ENCODE measurements around the gene TRAF3.

Gene TRAF3

DNA sequence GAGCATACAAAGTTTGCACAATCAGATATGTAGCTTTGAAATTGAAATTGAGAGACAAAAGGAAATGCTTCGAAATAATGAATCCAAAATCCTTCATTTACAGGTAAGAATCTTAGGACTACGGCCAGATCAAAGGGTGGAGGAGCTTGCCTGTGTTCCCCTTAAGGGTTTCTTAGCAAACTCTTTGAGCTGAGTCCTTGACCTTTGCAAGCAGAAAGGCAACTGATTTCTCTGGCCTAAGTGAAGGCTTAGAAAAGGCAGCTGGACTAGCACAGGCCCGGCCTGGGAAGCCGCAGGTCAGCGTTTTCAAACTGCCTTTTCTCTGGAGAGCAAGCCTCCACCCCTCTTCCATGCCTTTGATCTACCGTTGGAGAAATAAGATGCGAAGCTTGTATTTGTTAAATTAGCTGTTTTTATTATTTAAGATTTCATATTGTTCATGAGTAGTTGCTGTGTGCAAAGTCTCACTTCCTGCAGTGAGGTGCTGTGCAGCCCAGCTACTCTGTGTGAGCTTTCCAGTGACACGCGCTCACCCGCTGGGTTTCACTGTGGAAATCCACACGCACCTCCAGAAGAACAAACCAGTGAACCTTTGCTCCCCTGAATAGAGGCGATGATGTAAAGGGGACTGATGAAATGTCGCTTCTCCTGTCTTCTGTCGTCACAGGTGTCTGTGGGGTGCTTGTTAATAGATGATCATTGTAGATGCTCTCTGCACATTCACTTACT is 120.2 kb downstream of the TRAF3 start:
- no peak for DNase-seq
- peaks cover 11% of the 10 kb centered on the region for H3K36me3 ChIP-seq (replicated peaks)
- in situ Hi-C loops (cut with HindIII; ENCODE audit: low pct_ligation_motif_present, low sequenced_read_pairs): no loop called here

DNA sequence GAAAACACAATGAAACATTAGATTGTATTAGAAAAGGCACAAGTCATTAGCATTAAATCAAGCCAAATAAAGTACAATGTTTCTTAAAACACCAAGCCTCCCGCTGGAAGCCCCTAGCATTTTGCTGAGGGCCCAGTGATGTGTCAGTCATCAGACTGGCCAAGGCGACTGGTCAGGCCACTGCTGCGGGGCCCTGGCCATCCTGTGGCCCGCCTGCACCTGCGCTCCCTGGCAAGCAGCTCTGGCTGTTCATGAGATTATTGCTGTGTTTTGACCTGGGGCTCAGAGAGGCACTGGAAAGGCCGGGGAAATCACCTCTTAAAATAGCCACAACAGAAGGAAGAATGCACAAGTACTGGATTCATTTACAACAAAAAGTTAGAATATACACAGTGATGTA is 121.0 kb downstream of the TRAF3 start:
- Histone ChIP-seq H3K4me3 (ENCODE audit: low read depth, low read length) (no peak overlapping the region), H3K27ac (no peak overlapping the region), H3K27me3 (replicated peaks) (no peaks in the 10 kb centered on the region), H3K36me3 (replicated peaks) (peaks cover 11% of the 10 kb centered on the region)
- in situ Hi-C loops (cut with HindIII; ENCODE audit: low pct_ligation_motif_present, low sequenced_read_pairs): no loop called here
- DNase-seq: no peak
- TF ChIP-seq, protein P1, sequence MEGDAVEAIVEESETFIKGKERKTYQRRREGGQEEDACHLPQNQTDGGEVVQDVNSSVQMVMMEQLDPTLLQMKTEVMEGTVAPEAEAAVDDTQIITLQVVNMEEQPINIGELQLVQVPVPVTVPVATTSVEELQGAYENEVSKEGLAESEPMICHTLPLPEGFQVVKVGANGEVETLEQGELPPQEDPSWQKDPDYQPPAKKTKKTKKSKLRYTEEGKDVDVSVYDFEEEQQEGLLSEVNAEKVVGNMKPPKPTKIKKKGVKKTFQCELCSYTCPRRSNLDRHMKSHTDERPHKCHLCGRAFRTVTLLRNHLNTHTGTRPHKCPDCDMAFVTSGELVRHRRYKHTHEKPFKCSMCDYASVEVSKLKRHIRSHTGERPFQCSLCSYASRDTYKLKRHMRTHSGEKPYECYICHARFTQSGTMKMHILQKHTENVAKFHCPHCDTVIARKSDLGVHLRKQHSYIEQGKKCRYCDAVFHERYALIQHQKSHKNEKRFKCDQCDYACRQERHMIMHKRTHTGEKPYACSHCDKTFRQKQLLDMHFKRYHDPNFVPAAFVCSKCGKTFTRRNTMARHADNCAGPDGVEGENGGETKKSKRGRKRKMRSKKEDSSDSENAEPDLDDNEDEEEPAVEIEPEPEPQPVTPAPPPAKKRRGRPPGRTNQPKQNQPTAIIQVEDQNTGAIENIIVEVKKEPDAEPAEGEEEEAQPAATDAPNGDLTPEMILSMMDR (IDR thresholded peaks at IDR 0.05; ENCODE audit: low read depth, low read length, missing control alignments): no peak

More for the DNA sequence above, 120.2 kb downstream of the TRAF3 start:
- TF ChIP-seq, protein P1 (IDR thresholded peaks at IDR 0.05; ENCODE audit: low read depth, low read length, missing control alignments): no peak
- Histone ChIP-seq H3K27ac (no peak overlapping the region), H3K4me3 (ENCODE audit: low read depth, low read length) (no peak overlapping the region), H3K27me3 (replicated peaks) (no peaks in the 10 kb centered on the region)

DNA sequence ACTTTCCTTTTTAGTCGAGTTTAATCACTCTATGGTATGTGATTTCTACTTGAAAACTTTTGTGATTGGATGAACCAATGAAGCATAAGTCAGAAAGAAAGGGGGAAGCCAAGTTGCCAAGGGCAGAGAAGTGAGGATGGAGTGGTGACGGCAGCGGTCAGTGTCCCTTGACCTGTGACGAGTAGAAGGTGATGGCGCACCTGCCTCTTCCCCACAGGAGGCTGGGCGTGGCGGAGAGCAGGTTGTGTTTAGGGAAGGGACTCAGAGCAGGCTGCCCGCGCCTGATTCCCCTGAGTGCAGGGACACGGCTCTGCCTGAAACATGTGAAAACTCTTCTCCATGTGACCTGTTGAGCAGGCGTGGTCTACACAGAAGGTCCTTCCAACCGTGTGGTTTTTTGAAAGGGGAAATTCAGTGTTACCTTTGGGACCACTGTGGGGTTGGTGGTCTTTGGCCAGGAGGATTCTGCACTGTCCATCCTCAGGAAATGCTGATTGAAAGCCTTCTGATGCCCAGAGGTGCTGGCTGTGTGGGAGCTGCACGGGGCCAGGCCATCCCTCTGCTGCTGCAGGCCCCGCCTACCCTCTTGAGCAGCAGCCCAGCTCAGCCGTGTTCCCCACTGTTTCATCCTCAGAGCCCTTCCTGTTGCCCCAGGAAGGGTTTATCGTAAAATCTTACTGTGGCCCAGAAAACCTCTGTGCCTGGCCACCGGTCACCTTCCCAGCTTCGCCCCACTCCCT is 121.7 kb downstream of the TRAF3 start:
- peaks cover 16% of the 10 kb centered on the region for H3K36me3 ChIP-seq (replicated peaks)

DNA sequence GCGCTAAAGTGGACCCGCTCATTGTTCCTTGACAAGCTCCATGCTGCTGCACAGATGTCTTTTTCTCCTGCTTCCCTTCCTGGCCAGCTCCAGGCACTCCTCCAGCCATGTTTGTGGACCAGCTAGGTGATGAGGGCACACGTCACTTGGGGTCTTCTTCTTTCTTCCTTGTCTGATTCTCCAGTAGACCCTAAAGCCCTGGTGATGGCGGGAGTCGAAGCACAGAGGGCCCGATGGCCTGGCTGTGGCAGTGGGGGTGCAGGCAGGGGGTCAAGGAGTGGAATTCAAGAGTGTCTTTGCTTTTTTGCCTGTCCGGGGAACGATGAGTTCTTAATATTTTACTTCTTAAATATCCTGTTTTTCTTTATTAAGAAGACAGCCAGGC is 122.3 kb downstream of the TRAF3 start:
- Histone ChIP-seq H3K27ac (no peak overlapping the region), H3K36me3 (replicated peaks) (peaks cover 16% of the 10 kb centered on the region), H3K27me3 (replicated peaks) (no peaks in the 10 kb centered on the region), H3K4me3 (ENCODE audit: low read depth, low read length) (no peak overlapping the region)
- TF ChIP-seq, protein P1 (IDR thresholded peaks at IDR 0.05; ENCODE audit: low read depth, low read length, missing control alignments): no peak
- no peak for DNase-seq
- in situ Hi-C loops (cut with HindIII; ENCODE audit: low pct_ligation_motif_present, low sequenced_read_pairs): no loop called here

More for the DNA sequence above, 121.7 kb downstream of the TRAF3 start:
- H3K27me3 ChIP-seq (replicated peaks): no peaks in the 10 kb centered on the region
- in situ Hi-C loops (cut with HindIII; ENCODE audit: low pct_ligation_motif_present, low sequenced_read_pairs): no loop called here
- DNase-seq: no peak
- no peak overlapping the region for H3K27ac ChIP-seq
- no peak overlapping the region for H3K4me3 ChIP-seq (ENCODE audit: low read depth, low read length)
- TF ChIP-seq, protein P1 (IDR thresholded peaks at IDR 0.05; ENCODE audit: low read depth, low read length, missing control alignments): no peak

DNA sequence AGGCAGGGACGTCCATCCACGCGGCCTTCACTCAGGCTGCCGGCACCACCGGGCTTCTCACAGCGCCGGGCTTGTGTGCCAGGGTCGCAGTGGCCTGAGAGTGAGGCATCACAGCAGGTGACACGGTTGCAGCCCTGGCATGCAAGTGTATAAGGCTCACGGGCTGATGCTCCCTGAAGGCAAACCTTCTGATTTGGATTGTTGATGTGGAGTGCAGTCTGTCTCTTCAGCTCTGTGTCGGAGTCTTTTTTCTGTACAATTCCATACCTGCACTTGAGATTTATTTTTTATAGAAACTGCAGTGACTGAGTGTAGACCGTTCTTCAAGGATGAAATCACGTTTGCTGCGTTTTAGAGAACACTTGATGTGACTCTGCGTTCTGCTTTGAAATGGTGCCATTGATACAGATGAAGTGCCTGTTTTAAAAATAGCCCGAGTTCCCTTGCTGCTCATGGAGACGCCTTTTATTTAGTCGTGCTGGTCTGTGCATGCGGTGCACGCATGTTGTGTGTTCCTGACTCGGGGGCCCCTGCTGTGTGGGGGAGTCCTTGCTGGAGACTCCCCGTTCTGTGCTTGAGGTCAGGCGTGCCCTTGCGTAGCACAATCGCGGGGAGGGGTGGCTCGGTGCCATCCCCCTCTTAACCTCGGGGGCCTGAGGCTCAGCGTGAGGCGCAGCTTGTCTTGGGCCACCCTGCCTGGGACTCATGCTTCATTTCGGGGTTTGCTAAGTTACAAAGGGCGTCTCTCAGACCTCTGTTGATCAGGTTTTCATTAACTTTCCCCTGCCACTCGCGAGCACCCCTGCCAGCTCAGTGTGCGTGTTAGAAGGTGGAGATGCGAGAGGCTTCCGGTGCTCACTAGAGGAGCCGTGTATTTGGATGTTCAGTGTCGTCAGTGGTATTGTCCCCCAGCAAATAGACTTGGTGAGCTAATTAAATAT is 123.7 kb downstream of the TRAF3 start:
- Histone ChIP-seq H3K4me3 (ENCODE audit: low read depth, low read length) (no peak overlapping the region), H3K27ac (no peak overlapping the region), H3K36me3 (replicated peaks) (peaks cover 14% of the 10 kb centered on the region)

More for the DNA sequence above, 123.7 kb downstream of the TRAF3 start:
- TF ChIP-seq, protein P1 (IDR thresholded peaks at IDR 0.05; ENCODE audit: low read depth, low read length, missing control alignments): no peak
- no peak for DNase-seq
- no peaks in the 10 kb centered on the region for H3K27me3 ChIP-seq (replicated peaks)
- in situ Hi-C loops (cut with HindIII; ENCODE audit: low pct_ligation_motif_present, low sequenced_read_pairs): no loop called here
